OCI-LY3 (cell line): ENCODE data around the gene AKAP9.
"Not testable (repeated sequence)": the region's sequence is repeated elsewhere in the genome, so short reads cannot be mapped to it uniquely, and the experiment has no call there.

Experiments
- H2AFZ ChIP-seq: fragments of 200-600, 300-600 bp; shearing (Covaris generic); 2 replicates; pipeline ENCODE4 v1.6.0; 2014; ENCODE audit warnings: antibody characterized with exemption, low read depth, low read length
- H3K27ac ChIP-seq: fragments of 200-600, 300-600 bp; sonication (generic); 2 replicates; pipeline ENCODE4 v1.5.1; 2014; ENCODE audit warnings: mild to moderate bottlenecking, low read length, moderate library complexity, mixed read lengths
- H3K27me3 ChIP-seq: fragments of 200-600, 300-600 bp; sonication (generic); 2 replicates; pipeline ENCODE4 v1.6.1; 2014; ENCODE audit warnings: low read depth, low read length, mixed read lengths
- H3K36me3 ChIP-seq: fragments of 200-600, 300-600 bp; sonication (generic); replicated peaks from 2 replicates; pipeline ENCODE3; 2014; ENCODE audit warnings: low read depth, low read length, mixed read lengths
- H3K4me1 ChIP-seq: fragments of 300-600, 200-600 bp; sonication (generic); 2 replicates; pipeline ENCODE4 v1.6.1; 2014; ENCODE audit warnings: low read length, mixed read lengths
- H3K4me2 ChIP-seq: fragments of 200-600, 300-600 bp; sonication (generic); 2 replicates; pipeline ENCODE4 v1.6.1; 2014; ENCODE audit warnings: low read length, mixed read lengths
- H3K4me3 ChIP-seq: fragments of 300-600, 200-600 bp; sonication (generic); 2 replicates; pipeline ENCODE4 v1.5.1; 2014; ENCODE audit warnings: antibody characterized with exemption, mild to moderate bottlenecking, low read length, moderate library complexity
- H3K79me2 ChIP-seq: fragments of 300-600, 200-600 bp; shearing (Covaris generic); 2 replicates; pipeline ENCODE4 v1.6.1; 2014; ENCODE audit warnings: mild to moderate bottlenecking, low read length, mixed read lengths
- H3K9ac ChIP-seq: fragments of 300-600, 200-600 bp; shearing (Covaris generic); 2 replicates; pipeline ENCODE4 v1.6.0; 2014; ENCODE audit warnings: mild to moderate bottlenecking, low read length, moderate library complexity
- H3K9me3 ChIP-seq: fragments of 200-600, 300-600 bp; shearing (Covaris generic); 2 replicates; pipeline ENCODE4 v1.6.1; 2014; ENCODE audit warnings: low read length, mixed read lengths; ENCODE audit not compliant: insufficient read depth
- H4K20me1 ChIP-seq: fragments of 200-600, 300-600 bp; sonication (generic); 2 replicates; pipeline ENCODE4 v1.6.1; 2016; ENCODE audit warnings: low read length, mixed read lengths; ENCODE audit not compliant: insufficient read depth
- EZH2phosphoT487 ChIP-seq: fragments of 200-600 bp; shearing (Covaris generic); IDR thresholded peaks from 2 replicates; pipeline ENCODE4 v1.6.1; 2018; ENCODE audit warnings: antibody characterized with exemption, mixed run types, low read depth
- TF ChIP-seq, protein P1 (sequence below): fragments of 200-600, 300-600 bp; sonication (generic); IDR thresholded peaks from 2 replicates; pipeline ENCODE4 v1.5.1; 2014; ENCODE audit warnings: antibody characterized with exemption, low read length, low read depth

The AKAP9 gene

DNA sequence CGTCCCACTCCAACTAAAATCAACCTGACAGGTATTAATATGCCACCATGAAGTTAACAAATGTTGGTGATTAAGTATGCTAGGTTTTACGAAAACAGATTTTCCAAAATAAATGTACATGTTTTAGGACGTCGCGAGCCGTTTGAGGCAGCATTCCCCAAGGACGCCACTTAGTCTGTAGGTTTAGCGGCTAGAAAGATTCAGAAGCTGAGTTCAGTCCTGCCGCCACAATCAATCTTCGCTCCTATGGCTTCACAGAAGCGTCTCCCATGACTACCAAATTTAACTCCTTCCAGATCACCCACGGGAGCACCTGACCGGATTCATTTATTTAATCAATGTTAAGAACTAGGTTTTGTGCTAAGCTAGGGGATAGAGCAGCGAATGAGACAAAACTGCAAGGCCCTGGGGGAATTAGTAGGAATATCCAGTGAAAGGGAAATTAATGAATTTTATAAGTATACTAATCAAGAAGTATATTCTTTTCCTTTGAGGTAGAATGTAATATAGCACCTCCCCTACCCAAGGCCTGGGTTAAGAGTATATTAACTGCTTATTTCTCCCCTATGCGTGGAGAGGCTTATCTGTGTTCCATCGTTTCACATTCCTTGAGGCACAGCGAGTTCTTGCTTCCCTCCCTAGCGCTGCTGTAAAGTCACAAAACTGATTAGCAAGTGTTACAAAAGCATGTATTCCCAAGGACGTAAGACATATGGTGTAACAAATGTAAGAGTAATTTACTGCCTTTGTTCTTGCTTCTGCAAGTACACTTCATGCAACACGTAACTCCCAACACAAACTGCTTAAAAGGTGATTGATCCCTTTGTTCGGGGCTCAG, 194.6 kb downstream of the AKAP9 start:
- Histone ChIP-seq H3K27me3 (no peaks in the 10 kb centered on the region), H4K20me1 (peaks cover 32% of the 10 kb centered on the region), H3K9me3 (no peaks in the 10 kb centered on the region), H3K4me2 (peak overlapping the region; percentile 85), H3K27ac (peak overlapping the region; percentile 90), H3K36me3 (peaks cover 22% of the 10 kb centered on the region), H3K79me2 (peaks cover 47% of the 10 kb centered on the region), H3K9ac (peak overlapping the region; percentile 96), H3K4me3 (peak overlapping the region; percentile 90), H2AFZ (peak overlapping the region; percentile 68; the same call in 1 of the 2 replicates), H3K4me1 (peaks cover 32% of the 10 kb centered on the region)
- TF ChIP-seq, protein P1, sequence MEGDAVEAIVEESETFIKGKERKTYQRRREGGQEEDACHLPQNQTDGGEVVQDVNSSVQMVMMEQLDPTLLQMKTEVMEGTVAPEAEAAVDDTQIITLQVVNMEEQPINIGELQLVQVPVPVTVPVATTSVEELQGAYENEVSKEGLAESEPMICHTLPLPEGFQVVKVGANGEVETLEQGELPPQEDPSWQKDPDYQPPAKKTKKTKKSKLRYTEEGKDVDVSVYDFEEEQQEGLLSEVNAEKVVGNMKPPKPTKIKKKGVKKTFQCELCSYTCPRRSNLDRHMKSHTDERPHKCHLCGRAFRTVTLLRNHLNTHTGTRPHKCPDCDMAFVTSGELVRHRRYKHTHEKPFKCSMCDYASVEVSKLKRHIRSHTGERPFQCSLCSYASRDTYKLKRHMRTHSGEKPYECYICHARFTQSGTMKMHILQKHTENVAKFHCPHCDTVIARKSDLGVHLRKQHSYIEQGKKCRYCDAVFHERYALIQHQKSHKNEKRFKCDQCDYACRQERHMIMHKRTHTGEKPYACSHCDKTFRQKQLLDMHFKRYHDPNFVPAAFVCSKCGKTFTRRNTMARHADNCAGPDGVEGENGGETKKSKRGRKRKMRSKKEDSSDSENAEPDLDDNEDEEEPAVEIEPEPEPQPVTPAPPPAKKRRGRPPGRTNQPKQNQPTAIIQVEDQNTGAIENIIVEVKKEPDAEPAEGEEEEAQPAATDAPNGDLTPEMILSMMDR = no peak
- TF ChIP-seq EZH2phosphoT487 = no peak

DNA sequence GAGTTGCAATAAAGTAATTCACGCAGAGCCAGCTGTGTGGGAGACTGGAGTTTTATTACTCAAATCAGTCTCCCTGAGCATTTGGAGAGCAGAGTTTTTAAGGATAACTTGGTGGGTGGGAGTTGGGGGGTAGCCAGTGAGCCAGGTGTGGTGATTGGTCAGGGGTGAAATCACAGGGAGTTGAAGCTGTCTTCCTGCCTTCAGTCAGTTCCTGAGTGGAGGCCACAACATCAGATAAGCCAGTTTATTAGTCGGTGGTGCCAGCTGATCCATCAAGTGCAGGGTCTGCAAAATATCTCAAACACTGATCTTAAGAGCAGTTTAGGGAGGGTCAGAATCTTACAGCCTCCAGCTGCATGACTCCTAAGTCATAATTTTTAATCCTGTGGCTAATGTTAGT, 196.9 kb downstream of the AKAP9 start:
- H4K20me1 ChIP-seq = peaks cover 9% of the 10 kb centered on the region

DNA sequence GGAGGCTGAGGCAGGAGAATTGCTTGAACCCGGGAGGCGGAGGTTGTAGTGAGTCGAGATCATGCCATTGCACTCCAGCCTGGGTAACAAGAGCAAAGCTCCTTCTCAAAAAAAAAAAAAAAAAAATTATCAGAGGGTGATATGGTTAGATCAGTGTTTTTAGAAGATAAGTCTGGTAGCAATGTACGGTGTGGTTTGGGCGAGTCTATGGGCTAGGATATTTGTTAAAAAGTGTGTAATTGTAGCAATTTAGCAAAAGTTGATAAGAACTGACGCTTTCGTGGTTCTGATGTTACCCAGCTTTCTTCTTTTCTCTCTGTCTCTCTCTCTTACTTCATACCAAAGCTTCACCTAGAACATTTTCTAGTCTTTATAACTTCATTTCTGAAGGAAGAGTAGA, 200.5 kb downstream of the AKAP9 start:
- no peaks in the 10 kb centered on the region for H3K79me2 ChIP-seq
- H3K4me3 ChIP-seq = no peak overlapping the region
- H3K9ac ChIP-seq = no peak overlapping the region
- H3K36me3 ChIP-seq = no peaks in the 10 kb centered on the region
- no peaks in the 10 kb centered on the region for H4K20me1 ChIP-seq
- no peaks in the 10 kb centered on the region for H3K9me3 ChIP-seq
- no peaks in the 10 kb centered on the region for H3K27me3 ChIP-seq
- H3K4me2 ChIP-seq = no peak overlapping the region
- no peaks in the 10 kb centered on the region for H3K4me1 ChIP-seq
- no peak overlapping the region for H2AFZ ChIP-seq
- TF ChIP-seq, protein P1 = no peak
- TF ChIP-seq EZH2phosphoT487 = no peak
- H3K27ac ChIP-seq = no peak overlapping the region

More for the DNA sequence above, 196.9 kb downstream of the AKAP9 start:
- no peak overlapping the region for H3K9ac ChIP-seq
- H3K27me3 ChIP-seq = no peaks in the 10 kb centered on the region
- no peaks in the 10 kb centered on the region for H3K9me3 ChIP-seq
- H3K36me3 ChIP-seq = peaks cover 5% of the 10 kb centered on the region
- no peak overlapping the region for H3K4me3 ChIP-seq
- no peak overlapping the region for H3K27ac ChIP-seq
- TF ChIP-seq, protein P1 = no peak
- no peak for TF ChIP-seq EZH2phosphoT487
- no peak overlapping the region for H2AFZ ChIP-seq
- peaks cover 24% of the 10 kb centered on the region for H3K79me2 ChIP-seq
- H3K4me2 ChIP-seq = no peak overlapping the region
- H3K4me1 ChIP-seq = peaks cover 11% of the 10 kb centered on the region

DNA sequence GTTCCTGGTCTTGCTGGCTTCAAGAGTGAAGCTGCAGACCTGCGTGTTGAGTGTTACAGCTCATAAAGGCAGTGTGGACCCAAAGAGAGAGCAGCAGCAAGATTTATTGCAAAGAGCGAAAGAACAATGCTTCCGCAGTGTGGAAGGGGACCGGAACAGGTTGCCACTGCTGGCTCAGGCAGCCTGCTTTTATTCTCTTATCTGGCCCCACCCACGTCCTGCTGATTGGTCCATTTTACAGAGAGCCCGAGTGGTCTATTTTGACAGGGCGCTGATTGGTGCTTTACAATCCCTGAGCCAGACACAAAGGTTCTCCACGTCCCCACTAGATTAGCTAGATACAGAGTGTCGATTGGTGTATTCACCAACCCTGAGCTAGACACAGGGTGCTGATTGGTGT, 202.1 kb downstream of the AKAP9 start:
- not testable (repeated sequence) for H3K79me2 ChIP-seq

DNA sequence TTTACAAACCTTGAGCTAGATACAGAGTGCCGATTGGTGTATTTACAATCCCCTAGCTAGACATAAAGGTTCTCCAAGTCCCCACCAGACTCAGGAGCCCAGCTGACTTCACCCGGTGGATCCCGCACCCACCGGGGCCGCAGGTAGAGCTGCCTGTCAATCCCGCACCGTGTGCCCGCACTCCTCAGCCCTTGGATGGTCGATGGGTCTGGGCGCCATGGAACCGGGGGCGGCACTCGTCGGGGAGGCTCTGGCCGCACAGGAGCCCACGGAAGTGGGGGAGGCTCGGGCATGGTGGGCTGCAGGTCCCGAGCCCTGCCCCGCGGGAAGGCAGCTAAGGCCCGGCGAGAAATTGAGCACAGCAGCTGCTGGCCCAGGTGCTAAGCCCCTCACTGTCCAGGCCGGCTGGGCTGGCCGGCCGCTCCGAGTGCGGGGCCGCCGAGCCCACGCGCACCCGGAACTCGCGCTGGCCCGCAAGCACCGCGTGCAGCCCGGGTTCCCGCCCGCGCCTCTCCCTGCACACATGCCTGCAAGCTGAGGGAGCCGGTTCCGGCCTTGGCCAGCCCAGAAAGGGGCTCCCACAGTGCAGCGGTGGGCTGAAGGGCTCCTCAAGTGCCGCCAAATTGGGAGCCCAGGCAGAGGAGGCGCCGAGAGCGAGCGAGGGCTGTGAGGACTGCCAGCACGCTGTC, 202.7 kb downstream of the AKAP9 start:
- not testable (repeated sequence) for H3K4me3 ChIP-seq, H3K27ac ChIP-seq, H3K79me2 ChIP-seq, H3K36me3 ChIP-seq, H3K27me3 ChIP-seq, H4K20me1 ChIP-seq, H3K9ac ChIP-seq, H3K9me3 ChIP-seq, H3K4me2 ChIP-seq, H3K4me1 ChIP-seq, H2AFZ ChIP-seq

More for the DNA sequence above, 202.1 kb downstream of the AKAP9 start:
- not testable (repeated sequence) for H2AFZ ChIP-seq, H3K4me3 ChIP-seq, H4K20me1 ChIP-seq, H3K36me3 ChIP-seq, H3K27me3 ChIP-seq, H3K27ac ChIP-seq, H3K4me2 ChIP-seq, H3K9ac ChIP-seq, H3K9me3 ChIP-seq, H3K4me1 ChIP-seq
